Heart left ventricle (tissue), 16 donors: ENCODE measurements around the gene NR1D1. TPM values are rescaled to one million over a fixed set of nuclear protein-coding genes. Genes with fewer than 3 reads are reported as not detected.

Experiments
- ATAC-seq, 4 donors: fragments of 200-7000 bp; cut with Tn5 transposase; one replicate each; pipeline ENCODE4 v1.9.1; 2020 to 2022; ENCODE audit warnings: moderate library complexity in 4 of 4, mild to moderate bottlenecking in 3 of 4, moderate number of reproducible peaks in 1 of 4
- DNase-seq, 5 donors: peaks; one replicate each; pipeline ENCODE4 v3.0.0-alpha.2; 2020
- H3K27ac ChIP-seq, 12 donors: fragments of 200-600 bp; sonication (generic) in 4 of 12; one replicate each; pipeline versions ENCODE4 v1.5.0 to v1.8.0; 2016 to 2022; ENCODE audit warnings: mild to moderate bottlenecking in 2 of 12
- H3K27me3 ChIP-seq, 9 donors: fragments of 200-600 bp; sonication (generic) in 2 of 9; one replicate each; pipeline versions ENCODE4 v1.5.1 to v1.8.0; 2016 to 2022; ENCODE audit warnings: mild to moderate bottlenecking in 3 of 9
- H3K36me3 ChIP-seq, 9 donors: fragments of 200-600 bp; sonication (generic) in 2 of 9; one replicate each; pipeline versions ENCODE4 v1.5.0 to v1.8.0; 2018 to 2022; ENCODE audit warnings: mild to moderate bottlenecking in 2 of 9
- H3K4me1 ChIP-seq, 12 donors: fragments of 200-600 bp; sonication (generic) in 4 of 12; one replicate each; pipeline versions ENCODE4 v1.5.0 to v1.8.0; 2016 to 2022; ENCODE audit warnings: mild to moderate bottlenecking in 3 of 12
- H3K4me3 ChIP-seq, 12 donors: fragments of 200-600 bp; sonication (generic) in 4 of 12; one replicate each; pipeline versions ENCODE4 v1.5.0 to v1.8.0; 2017 to 2022; ENCODE audit warnings: mild to moderate bottlenecking in 9 of 12, moderate library complexity in 4 of 12
- H3K9me3 ChIP-seq, 12 donors: fragments of 200-600 bp; sonication (generic) in 4 of 12; one replicate each; pipeline versions ENCODE4 v1.5.0 to v1.8.0; 2016 to 2022; ENCODE audit warnings: mild to moderate bottlenecking in 1 of 12
- POLR2A ChIP-seq, 2 donors: fragments of 450-650 bp; IDR thresholded peaks; one replicate each; pipeline ENCODE4 v1.6.1; 2017; ENCODE audit warnings: antibody characterized with exemption in 2 of 2, mild to moderate bottlenecking in 2 of 2, moderate library complexity in 2 of 2
- WGBS, 4 donors: extraction: QIAGEN DNeasy Blood & Tissue Kit in 2 of 4; methylation state at CpG; one replicate each; pipeline versions ENCODE4 v1.1.5 to v1.1.7; 2013 to 2018; 5-methylcytosine and 5-hydroxymethylcytosine counted together
- intact Hi-C, 10 donors: fragments of 100-400 bp; cut with DNase I; formaldehyde crosslinking; loops; one replicate each; pipeline versions ENCODE4 v1.11.1 to v1.14.2; 2022
- polyA plus RNA-seq, 2 donors: library from polyadenylated mRNA; stranded (reverse); fragments of 200-250 nt; gene quantifications; one replicate each; pipeline ENCODE4 v1.2.3, GENCODE V29; 2013
- total RNA-seq, 9 donors: library from RNA; depleted of rRNA in 2 of 9; stranded (reverse); fragments of >200 nt in 2 of 9; fragmentation: NEBNext Ultra II Directional in 3 of 9; extraction: Animal tissue kit (Norgen Biotek cat#: 25700) in 3 of 9; gene quantifications; one replicate each; pipeline versions ENCODE4 v1.1.0 to v1.2.4, GENCODE V29; 2016 to 2023
- TF ChIP-seq, protein P1 (sequence below), 12 donors: fragments of 200-600 bp; sonication (generic) in 4 of 12; IDR thresholded peaks; one replicate each; pipeline versions ENCODE4 v1.5.0 to v1.8.0; 2018 to 2022; ENCODE audit warnings: antibody characterized with exemption in 12 of 12, mild to moderate bottlenecking in 5 of 12
- donor health status: ischemic (EF 13 %, LVEDD 7.1; RV severe dilation, severe dysfunction).
- donor health status: healthy with polysubstance abuse.
- donor health status: DM: no; HTN: yes; CAD: no.
- donor health status: DM: no; HTN: no; CAD: no.
- donor health status: ischemic (EF 25% LVEDD 6.9; RV normal size, moderate dysfunction).
- donor health status: ischemic (EF 25% LVEDD 5.7; RV mildly dilated, moderate dysfunction).
- donor health status: healthy.
- donor health status: DM: yes; HTN: yes; CAD: no.
- donor health status: ischemic (EF 35%, LVEDD 5.7; RV mildly dilated, moderate dysfunction).
- donor health status: nonischemic (EF 11% LVEDD 7.7; RV severe dilation, severe dysfunction).
- donor health status: DM: yes; HTN: yes; CAD: no.
- donor health status: PGD.
- donor health status: ischemic (EF 29% LVEDD 5.4; RV normal size, mild dysfunction).
- donor health status: nonischemic (EF 23%, LVEDD 6.1; RV moderate dilation, normal function).

Gene NR1D1
- total and polyA plus RNA-seq, 11 donors = 5.8 to 36.1 (median 20.2) TPM

DNA sequence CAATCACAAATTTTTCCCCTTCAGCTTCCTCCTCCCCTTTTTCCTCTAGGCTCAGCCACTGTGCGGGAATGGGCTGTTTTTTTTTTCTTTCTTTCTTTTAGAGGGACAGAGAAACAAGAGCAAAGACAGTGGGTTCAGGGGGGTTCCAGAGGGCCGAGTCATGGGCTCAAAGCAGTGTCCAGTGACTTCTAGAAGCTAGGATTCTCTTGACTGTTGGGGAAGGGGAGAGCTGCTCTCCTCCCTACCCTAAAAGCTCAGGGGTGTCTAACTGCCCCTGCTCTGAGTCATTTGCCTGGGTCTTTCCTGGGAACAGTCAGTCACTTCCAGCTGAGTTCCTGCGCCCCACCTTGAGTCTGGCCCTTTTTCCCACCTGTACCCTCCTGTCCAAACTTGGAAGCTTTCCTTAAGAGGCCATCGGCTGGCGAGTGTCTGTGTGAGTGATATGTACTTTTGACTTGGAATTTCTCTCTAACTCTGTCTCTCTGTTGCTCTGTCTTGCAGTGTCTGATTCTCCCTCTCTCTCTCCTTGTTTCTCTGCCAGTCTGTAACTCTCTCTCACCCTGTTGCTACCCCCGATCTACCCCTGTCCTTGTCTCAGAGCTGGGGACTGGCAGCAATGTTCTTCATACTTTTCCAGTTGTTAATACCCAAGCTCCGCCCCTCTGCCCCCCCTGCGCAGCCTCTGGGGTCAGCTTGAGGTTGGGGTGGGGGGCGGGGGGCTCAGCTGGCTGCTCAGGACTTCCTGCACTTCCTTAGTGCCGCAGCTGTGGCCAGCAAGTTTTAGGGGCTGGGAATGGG is 35.2 kb downstream of the NR1D1 start:
- peak in 3 of 5 donors; percentile 4 to 49 (median 28) for DNase-seq
- H3K27ac ChIP-seq = peak overlapping the region; percentile 64 to 100 (median 98)
- peaks cover 17 to 72% (median 60%) of the 10 kb centered on the region in 12 donors for H3K4me1 ChIP-seq
- ATAC-seq = no peak
- WGBS, 4 donors = 4 to 11% (median 10%) methylated on average over 9 to 10 of the region's 10 CpGs
- intact Hi-C loops = loop anchor here in 6 of 10 donors (5.0 kb wide), 2 partner anchors 32 to 47 kb away; no protein-coding TSS in a partner anchor
- no peaks in the 10 kb centered on the region for H3K36me3 ChIP-seq
- no peaks in the 10 kb centered on the region for H3K27me3 ChIP-seq
- no peaks in the 10 kb centered on the region for H3K9me3 ChIP-seq
- no peak for TF ChIP-seq POLR2A (IDR thresholded peaks at IDR 0.05)
- TF ChIP-seq, protein P1, sequence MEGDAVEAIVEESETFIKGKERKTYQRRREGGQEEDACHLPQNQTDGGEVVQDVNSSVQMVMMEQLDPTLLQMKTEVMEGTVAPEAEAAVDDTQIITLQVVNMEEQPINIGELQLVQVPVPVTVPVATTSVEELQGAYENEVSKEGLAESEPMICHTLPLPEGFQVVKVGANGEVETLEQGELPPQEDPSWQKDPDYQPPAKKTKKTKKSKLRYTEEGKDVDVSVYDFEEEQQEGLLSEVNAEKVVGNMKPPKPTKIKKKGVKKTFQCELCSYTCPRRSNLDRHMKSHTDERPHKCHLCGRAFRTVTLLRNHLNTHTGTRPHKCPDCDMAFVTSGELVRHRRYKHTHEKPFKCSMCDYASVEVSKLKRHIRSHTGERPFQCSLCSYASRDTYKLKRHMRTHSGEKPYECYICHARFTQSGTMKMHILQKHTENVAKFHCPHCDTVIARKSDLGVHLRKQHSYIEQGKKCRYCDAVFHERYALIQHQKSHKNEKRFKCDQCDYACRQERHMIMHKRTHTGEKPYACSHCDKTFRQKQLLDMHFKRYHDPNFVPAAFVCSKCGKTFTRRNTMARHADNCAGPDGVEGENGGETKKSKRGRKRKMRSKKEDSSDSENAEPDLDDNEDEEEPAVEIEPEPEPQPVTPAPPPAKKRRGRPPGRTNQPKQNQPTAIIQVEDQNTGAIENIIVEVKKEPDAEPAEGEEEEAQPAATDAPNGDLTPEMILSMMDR (IDR thresholded peaks at IDR 0.05) = no peak
- peak overlapping the region in 10 of 12 donors; percentile 78 to 100 (median 96) for H3K4me3 ChIP-seq

DNA sequence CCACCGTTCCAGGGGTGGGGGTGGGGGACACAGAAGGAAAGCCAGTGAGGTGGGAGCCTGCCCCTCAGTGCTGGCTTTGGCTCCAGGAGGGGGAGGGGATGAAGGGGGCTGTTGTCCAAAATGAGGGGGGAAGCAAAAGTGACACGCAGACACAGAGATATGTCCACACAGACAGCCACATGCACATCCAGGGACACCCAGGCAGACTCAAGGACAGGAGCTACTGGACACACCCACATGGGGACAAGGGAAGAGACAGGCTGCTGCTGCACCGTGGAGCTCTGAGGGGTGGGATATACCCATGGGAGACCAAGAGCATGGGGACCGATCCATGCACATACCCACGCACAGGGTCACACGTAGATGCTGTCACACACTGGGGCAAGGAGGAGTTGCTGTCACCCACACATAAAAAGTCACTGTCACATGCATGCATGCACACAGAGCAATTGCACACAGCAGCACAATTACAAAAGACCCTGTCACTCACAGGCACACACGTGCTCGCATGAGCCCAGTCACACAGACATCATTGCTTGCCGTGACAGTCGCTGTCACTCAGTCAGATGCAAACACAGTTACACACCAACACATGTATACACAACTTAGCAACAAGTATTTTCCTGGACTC is 36.4 kb downstream of the NR1D1 start:
- Histone ChIP-seq H3K9me3 (no peaks in the 10 kb centered on the region), H3K36me3 (no peaks in the 10 kb centered on the region), H3K4me1 (peaks cover 11 to 61% (median 50%) of the 10 kb centered on the region in 12 donors), H3K27ac (peak overlapping the region; percentile 64 to 100 (median 98)), H3K27me3 (no peaks in the 10 kb centered on the region), H3K4me3 (peak overlapping the region; percentile 78 to 100 (median 96))
- intact Hi-C loops = loop anchor here in 8 of 10 donors (2.0 to 5.0 kb wide), 6 partner anchors 13 to 49 kb away; no protein-coding TSS in a partner anchor
- no peak for TF ChIP-seq POLR2A (IDR thresholded peaks at IDR 0.05)
- TF ChIP-seq, protein P1 (IDR thresholded peaks at IDR 0.05) = no peak
- peak in 3 of 5 donors; percentile 27 to 59 (median 57) for DNase-seq
- WGBS, 4 donors = 5 to 11% (median 6%) methylated on average over 8 to 10 of the region's 10 CpGs
- ATAC-seq = peak in 3 of 4 donors; percentile 8 to 15 (median 13)

DNA sequence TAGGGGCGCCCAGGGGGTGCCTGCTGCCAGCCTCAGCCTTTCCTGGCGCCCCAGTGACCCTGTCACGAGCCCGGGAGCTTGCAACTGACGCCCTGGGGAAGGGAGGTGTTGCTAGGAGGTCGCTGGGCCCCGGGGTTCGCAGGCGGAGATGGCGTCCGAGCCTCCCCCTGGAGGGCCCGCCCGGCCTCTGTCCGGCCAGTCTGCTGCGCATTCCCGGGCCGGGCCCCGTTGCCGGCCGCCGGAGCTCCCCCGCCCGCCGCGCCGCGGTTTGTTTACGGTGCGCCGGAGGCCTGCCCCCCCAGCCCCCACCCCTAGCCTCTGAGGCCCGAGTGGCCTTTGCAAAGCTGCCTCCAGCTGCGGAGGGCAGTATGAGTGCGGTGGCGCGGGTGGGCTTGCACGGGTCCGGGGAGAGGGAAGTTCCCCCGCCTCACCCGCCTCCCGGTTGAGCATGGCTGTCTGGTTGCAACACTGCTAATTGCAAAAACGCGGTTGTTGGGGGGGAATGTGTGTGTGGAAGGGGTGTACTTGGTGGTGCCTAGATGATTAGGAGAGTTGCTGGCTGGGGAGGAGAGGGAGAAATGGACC is 37.1 kb downstream of the NR1D1 start:
- Histone ChIP-seq H3K4me3 (peak overlapping the region; percentile 78 to 100 (median 96)), H3K9me3 (no peaks in the 10 kb centered on the region), H3K4me1 (peaks cover 6 to 61% (median 51%) of the 10 kb centered on the region in 12 donors), H3K36me3 (no peaks in the 10 kb centered on the region), H3K27me3 (no peaks in the 10 kb centered on the region), H3K27ac (peak overlapping the region; percentile 95 to 100 (median 98))
- DNase-seq (peak; percentile 45 to 78 (median 52)), ATAC-seq (peak; percentile 9 to 61 (median 38))
- 0 to 1% (median 0%) methylated on average over 11 to 42 of the region's 42 CpGs for WGBS, 4 donors
- peak in 1 of 2 donors; percentile 46 for TF ChIP-seq POLR2A (IDR thresholded peaks at IDR 0.05)
- TF ChIP-seq, protein P1 (IDR thresholded peaks at IDR 0.05) = no peak
- intact Hi-C loops = loop anchor here in 8 of 10 donors (2.0 to 5.0 kb wide), 6 partner anchors 14 to 50 kb away; no protein-coding TSS in a partner anchor
